ENCODE measurements around the gene TASL.
"Not testable (repeated sequence)": the region's sequence is repeated elsewhere in the genome, so short reads cannot be mapped to it uniquely, and the experiment has no call there.

TASL gene

GRCh38 chrX:30580641-30581040 lies 3.1 kb upstream of the TASL start:
- DNase-seq (ENCODE audit: extremely low spot score): no peak
- ChIA-PET POLR2A (no interaction called here), CTCF (no interaction called here)
- no peak for TF ChIP-seq BHLHE40 (IDR thresholded peaks at IDR 0.05; ENCODE audit: borderline replicate concordance)
- TF ChIP-seq LEF1 (IDR thresholded peaks at IDR 0.05; ENCODE audit: borderline replicate concordance): no peak
- no peak for TF ChIP-seq CTBP1 (IDR thresholded peaks at IDR 0.05; ENCODE audit: borderline replicate concordance)
- no peak for TF ChIP-seq FOXK2 (IDR thresholded peaks at IDR 0.05)
- no peak for TF ChIP-seq TARDBP (IDR thresholded peaks at IDR 0.05)
- TF ChIP-seq FOXM1 (IDR thresholded peaks at IDR 0.05; ENCODE audit: borderline replicate concordance): no peak

DNA sequence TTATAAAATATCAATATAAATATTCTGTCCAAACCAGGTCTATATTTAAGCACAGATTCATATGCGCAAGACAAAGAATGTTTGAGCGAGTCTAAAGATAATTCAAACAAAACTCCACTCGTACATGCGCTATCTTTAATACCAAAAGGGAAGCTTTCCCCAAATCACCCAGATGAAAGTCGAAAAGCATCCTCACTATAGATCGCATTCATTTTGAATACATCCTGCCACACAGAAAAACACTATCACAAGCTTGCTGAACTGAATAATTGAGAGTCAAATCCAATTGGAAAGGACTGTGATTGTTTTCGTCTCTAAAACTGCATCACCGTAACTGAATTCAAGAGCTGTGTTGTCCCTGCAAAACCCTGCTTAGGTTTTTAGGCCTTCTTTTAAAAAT lies 685 bp downstream of the TASL start:
- ChIA-PET CTCF (no interaction called here), POLR2A (no interaction called here)
- TF ChIP-seq TARDBP (IDR thresholded peaks at IDR 0.05) (no peak), HDGF (IDR thresholded peaks at IDR 0.05; ENCODE audit: borderline replicate concordance) (no peak), FOXA1 (IDR thresholded peaks at IDR 0.05) (no peak)

GRCh38 chrX:30573125-30573524 lies 4.4 kb downstream of the TASL start:
- ChIA-PET CTCF (no interaction called here), POLR2A (no interaction called here)
- DNase-seq (ENCODE audit: extremely low spot score): no peak
- TF ChIP-seq FOXM1 (IDR thresholded peaks at IDR 0.05; ENCODE audit: borderline replicate concordance) (no peak), SP1 (IDR thresholded peaks at IDR 0.05) (no peak)

More for the DNA sequence above, 685 bp downstream of the TASL start:
- no peak for DNase-seq (ENCODE audit: extremely low spot score)

DNA sequence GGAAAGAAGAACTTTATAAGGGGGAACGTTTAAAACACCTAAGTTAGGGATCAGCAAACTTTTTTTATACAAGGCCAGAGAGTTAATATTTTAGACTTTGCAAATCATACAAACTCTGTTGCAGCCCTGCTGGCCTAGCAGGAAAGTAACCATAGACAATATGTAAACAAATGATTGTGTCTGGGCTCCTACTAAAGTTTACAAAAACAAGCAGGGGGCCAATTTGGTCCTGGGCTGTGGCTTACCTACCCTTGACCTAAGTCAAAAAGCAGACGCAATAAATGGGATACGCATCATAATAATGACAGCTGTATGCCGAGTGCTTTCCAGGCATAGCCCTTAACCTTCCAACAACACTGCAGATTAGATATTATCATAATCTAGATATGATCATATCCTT lies 4.9 kb downstream of the TASL start:
- DNase-seq (ENCODE audit: extremely low spot score): no peak
- POLR2A ChIA-PET: no interaction called here
- CTCF ChIA-PET: no interaction called here
- no peak for TF ChIP-seq CTBP1 (IDR thresholded peaks at IDR 0.05; ENCODE audit: borderline replicate concordance)

GRCh38 chrX:30572004-30572403 lies 5.6 kb downstream of the TASL start:
- CTCF ChIA-PET: no interaction called here
- TF ChIP-seq FOXM1 (IDR thresholded peaks at IDR 0.05; ENCODE audit: borderline replicate concordance) (no peak), FOXA1 (IDR thresholded peaks at IDR 0.05) (no peak)
- DNase-seq (ENCODE audit: extremely low spot score): no peak
- POLR2A ChIA-PET: no interaction called here

- no peak for TF ChIP-seq LEF1 (IDR thresholded peaks at IDR 0.05; ENCODE audit: borderline replicate concordance)
- no peak for TF ChIP-seq NFRKB (IDR thresholded peaks at IDR 0.05)
- no peak for TF ChIP-seq CTBP1 (IDR thresholded peaks at IDR 0.05; ENCODE audit: borderline replicate concordance)
- TF ChIP-seq FOXA1 (IDR thresholded peaks at IDR 0.05): no peak
- no peak for DNase-seq (ENCODE audit: extremely low spot score)
- CTCF ChIA-PET: interaction anchor here (0.6 to 0.8 kb wide), 2 partner anchors 10 to 37 kb away, joined by 3 to 4 read pairs; no protein-coding TSS in a partner anchor
- POLR2A ChIA-PET: no interaction called here
Observed at GRCh38 chrX:30570505-30570904, 7.1 kb downstream of the TASL start.

DNA sequence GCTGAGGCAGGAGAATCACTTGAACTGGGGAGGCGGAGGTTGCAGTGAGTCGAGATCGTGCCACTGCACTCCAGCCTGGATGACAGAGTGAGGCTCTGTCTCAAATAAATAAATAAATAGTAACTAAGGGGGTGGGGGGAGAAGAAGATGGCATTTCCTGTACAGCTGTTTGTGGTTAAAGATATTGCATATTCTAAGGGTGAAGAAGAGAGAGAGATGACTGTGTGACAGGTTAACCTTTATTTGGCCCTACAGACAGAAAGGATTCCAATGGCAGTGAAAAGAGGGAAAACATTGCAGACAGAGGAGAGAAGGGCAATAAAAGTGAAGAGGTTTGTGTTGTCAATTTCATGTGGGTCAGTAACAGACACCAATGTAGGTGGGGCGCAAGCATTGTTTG lies 9.4 kb downstream of the TASL start:
- POLR2A ChIA-PET: no interaction called here
- TF ChIP-seq TARDBP (IDR thresholded peaks at IDR 0.05) (no peak), HDGF (IDR thresholded peaks at IDR 0.05; ENCODE audit: borderline replicate concordance) (no peak), ARNT (IDR thresholded peaks at IDR 0.05) (no peak), NFRKB (IDR thresholded peaks at IDR 0.05) (no peak), L3MBTL2 (conservative IDR thresholded peaks at IDR 0.05) (no peak), ZNF384 (IDR thresholded peaks at IDR 0.05) (no peak), SUZ12 (IDR thresholded peaks at IDR 0.05) (no peak), FOXK2 (IDR thresholded peaks at IDR 0.05) (no peak), CTBP1 (IDR thresholded peaks at IDR 0.05; ENCODE audit: borderline replicate concordance) (no peak), LEF1 (IDR thresholded peaks at IDR 0.05; ENCODE audit: borderline replicate concordance) (no peak), BHLHE40 (IDR thresholded peaks at IDR 0.05; ENCODE audit: borderline replicate concordance) (no peak), FOXM1 (IDR thresholded peaks at IDR 0.05; ENCODE audit: borderline replicate concordance) (no peak), FOXA1 (IDR thresholded peaks at IDR 0.05) (no peak), PKNOX1 (IDR thresholded peaks at IDR 0.05) (no peak), ELF4 (IDR thresholded peaks at IDR 0.05) (no peak)
- no peak for DNase-seq (ENCODE audit: extremely low spot score)
- CTCF ChIA-PET: no interaction called here

DNA sequence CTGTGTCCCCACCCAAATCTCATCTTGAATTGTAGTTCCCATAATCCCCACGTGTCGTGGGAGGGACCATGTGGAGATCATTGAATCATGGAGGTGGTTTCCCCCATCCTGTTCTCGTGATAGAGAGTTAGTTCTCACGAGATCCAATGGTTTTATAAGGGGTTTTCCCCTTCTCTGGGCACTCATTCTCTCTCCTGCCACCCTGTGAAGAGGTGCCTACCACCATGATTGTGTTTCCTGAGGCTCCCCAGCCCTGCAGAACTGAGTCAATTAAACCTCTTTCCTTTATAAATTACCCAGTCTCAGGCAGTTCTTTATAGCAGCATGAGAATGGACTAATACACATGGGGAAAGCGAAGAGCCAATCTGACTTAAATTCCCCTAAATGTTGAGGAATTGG lies 14.5 kb downstream of the TASL start:
- CTCF ChIA-PET: not testable (repeated sequence)

GRCh38 chrX:30561191-30561590 lies 16.4 kb downstream of the TASL start:
- TF ChIP-seq FOXA1 (IDR thresholded peaks at IDR 0.05): no peak
- TF ChIP-seq FOXK2 (IDR thresholded peaks at IDR 0.05): no peak
- TF ChIP-seq HDGF (IDR thresholded peaks at IDR 0.05; ENCODE audit: borderline replicate concordance): no peak
- TF ChIP-seq ARNT (IDR thresholded peaks at IDR 0.05): no peak
- no peak for TF ChIP-seq BHLHE40 (IDR thresholded peaks at IDR 0.05; ENCODE audit: borderline replicate concordance)
- TF ChIP-seq PKNOX1 (IDR thresholded peaks at IDR 0.05): no peak
- TF ChIP-seq ELF4 (IDR thresholded peaks at IDR 0.05): no peak
- no peak for TF ChIP-seq FOXM1 (IDR thresholded peaks at IDR 0.05; ENCODE audit: borderline replicate concordance)
- no peak for TF ChIP-seq TARDBP (IDR thresholded peaks at IDR 0.05)
- TF ChIP-seq L3MBTL2 (conservative IDR thresholded peaks at IDR 0.05): no peak
- TF ChIP-seq ZNF384 (IDR thresholded peaks at IDR 0.05): no peak
- TF ChIP-seq LEF1 (IDR thresholded peaks at IDR 0.05; ENCODE audit: borderline replicate concordance): no peak
- no peak for TF ChIP-seq NFRKB (IDR thresholded peaks at IDR 0.05)
- no peak for TF ChIP-seq CTBP1 (IDR thresholded peaks at IDR 0.05; ENCODE audit: borderline replicate concordance)
- no peak for TF ChIP-seq SP1 (IDR thresholded peaks at IDR 0.05)
- TF ChIP-seq SUZ12 (IDR thresholded peaks at IDR 0.05): no peak
- no peak for DNase-seq (ENCODE audit: extremely low spot score)
- CTCF ChIA-PET: interaction anchor here (1.9 kb wide), 1 partner anchor 9 kb away, joined by 4 read pairs; no protein-coding TSS in a partner anchor
- POLR2A ChIA-PET: no interaction called here

More for the DNA sequence above, 14.5 kb downstream of the TASL start:
- POLR2A ChIA-PET; DNase-seq (ENCODE audit: extremely low spot score): not testable (repeated sequence)
